22Rv1 (cell line): ENCODE data around the gene MLH3.
"Not testable (repeated sequence)": the region's sequence is repeated elsewhere in the genome, so short reads cannot be mapped to it uniquely, and the experiment has no call there.

Experiments used
- H3K27ac ChIP-seq: fragments of 450-650 bp; 2 replicates; pipeline ENCODE4 v1.5.1; 2017
- ZFX ChIP-seq: fragments of 450-650 bp; IDR thresholded peaks from 2 replicates; pipeline ENCODE4 v1.6.1; 2017; ENCODE audit warnings: antibody characterized with exemption, borderline replicate concordance
- TF ChIP-seq, protein P1 (sequence below): fragments of 450-650 bp; IDR thresholded peaks from 2 replicates; pipeline ENCODE4 v1.5.1; 2017; ENCODE audit warnings: mild to moderate bottlenecking

The MLH3 gene

DNA sequence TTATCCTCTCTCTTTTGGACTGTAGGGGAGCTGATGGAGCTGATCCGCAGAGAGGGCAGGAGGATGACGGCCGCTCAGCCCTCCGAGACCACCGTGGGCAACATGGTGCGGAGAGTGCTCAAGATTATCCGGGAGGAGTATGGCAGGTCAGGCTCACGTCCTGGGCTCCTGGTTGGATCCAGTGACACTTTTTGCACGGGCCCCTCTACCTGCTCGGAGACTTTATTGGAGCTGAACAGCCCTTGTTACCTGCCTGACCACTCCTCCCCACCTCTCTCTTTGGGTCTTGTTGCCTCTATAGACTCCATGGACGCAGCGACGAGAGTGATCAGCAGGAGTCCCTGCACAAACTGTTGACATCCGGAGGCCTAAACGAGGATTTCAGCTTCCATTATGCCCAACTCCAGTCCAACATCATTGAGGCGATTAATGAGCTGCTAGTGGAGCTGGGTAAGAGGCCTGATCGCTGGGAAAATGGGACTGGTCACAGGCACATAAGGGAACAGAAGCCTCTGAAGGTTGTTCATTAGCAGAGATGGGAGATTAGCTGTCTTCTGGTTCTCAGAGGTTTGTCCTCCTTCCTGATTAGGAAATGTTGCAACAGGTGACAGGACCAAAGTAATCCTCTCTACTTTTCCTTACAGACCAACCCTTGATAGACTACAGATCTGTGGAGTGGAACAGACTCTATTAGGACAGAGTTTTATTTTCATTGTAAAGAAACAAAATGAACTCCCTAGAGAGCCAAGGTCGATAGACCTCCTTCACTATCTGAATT lies 47.8 kb downstream of the MLH3 start:
- peak overlapping the region; percentile 70 for H3K27ac ChIP-seq
- TF ChIP-seq, protein P1, sequence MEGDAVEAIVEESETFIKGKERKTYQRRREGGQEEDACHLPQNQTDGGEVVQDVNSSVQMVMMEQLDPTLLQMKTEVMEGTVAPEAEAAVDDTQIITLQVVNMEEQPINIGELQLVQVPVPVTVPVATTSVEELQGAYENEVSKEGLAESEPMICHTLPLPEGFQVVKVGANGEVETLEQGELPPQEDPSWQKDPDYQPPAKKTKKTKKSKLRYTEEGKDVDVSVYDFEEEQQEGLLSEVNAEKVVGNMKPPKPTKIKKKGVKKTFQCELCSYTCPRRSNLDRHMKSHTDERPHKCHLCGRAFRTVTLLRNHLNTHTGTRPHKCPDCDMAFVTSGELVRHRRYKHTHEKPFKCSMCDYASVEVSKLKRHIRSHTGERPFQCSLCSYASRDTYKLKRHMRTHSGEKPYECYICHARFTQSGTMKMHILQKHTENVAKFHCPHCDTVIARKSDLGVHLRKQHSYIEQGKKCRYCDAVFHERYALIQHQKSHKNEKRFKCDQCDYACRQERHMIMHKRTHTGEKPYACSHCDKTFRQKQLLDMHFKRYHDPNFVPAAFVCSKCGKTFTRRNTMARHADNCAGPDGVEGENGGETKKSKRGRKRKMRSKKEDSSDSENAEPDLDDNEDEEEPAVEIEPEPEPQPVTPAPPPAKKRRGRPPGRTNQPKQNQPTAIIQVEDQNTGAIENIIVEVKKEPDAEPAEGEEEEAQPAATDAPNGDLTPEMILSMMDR, result no peak

DNA sequence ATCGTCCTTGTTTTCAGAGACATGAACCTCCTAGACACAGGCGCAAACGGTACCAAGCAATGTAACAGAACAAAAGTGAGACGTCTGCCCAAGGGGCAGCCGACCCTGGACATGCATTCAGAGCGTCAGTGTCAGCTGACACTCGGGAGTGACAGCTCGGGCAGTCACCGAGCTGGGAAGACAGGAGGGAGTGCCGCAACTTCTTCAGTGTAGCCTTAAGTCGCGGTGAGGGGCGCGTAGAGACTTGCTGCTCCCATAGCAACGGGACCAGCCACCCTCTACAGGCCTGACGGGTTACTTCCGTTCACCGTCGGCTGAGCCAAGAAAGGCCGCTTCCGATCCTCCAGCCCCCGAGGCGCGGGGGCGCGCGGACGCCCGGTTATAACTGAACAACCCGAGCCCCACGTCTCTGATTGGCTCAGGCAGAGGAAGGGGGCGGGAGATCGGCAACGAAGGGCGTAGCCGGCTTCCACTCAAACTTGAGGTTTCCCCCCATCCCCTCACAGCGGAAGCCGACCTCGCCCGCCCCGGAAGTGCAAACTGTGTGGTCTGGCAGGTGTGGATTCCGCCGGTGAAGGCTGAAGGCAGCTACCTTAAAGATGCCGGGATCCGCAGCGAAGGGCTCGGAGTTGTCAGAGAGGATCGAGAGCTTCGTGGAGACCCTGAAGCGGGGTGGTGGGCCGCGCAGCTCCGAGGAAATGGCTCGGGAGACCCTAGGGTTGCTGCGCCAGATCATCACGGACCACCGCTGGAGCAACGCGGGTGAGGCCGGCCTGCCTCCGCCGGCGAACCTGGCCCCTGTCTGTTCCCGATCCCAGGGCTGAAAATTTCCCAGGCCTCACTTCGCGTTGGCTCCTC lies 48.6 kb downstream of the MLH3 start, which contains the start of gene EIF2B2:
Gene EIF2B2, plus strand, starts transcription at position 530 of the 858 bp plus-strand sequence. Its CDS starts 70 bp downstream, at position 600.
- peak within 1 kb of the TSS; percentile 70 for H3K27ac ChIP-seq
- TF ChIP-seq, protein P1, result no peak
- no peak for TF ChIP-seq ZFX

DNA sequence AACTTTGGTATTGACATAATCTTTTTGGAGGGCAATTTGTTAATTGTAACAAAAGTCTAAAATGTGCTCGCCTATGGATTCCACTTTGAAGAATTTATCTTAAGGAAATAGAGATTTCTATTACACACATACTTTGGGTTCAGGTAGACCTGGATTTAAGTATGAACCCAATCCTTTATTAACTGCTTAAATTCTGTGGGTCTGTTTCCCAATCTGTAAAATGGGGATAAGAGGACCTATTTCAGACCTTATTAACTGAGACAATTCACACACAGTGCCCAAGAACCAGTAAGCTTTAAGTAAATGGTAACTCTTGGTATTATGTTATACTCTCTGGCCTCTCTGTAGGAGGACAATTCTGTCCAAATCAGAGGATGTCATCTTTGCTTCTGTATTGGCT lies 49.4 kb downstream of the MLH3 start:
- H3K27ac ChIP-seq, result peak overlapping the region; percentile 70

DNA sequence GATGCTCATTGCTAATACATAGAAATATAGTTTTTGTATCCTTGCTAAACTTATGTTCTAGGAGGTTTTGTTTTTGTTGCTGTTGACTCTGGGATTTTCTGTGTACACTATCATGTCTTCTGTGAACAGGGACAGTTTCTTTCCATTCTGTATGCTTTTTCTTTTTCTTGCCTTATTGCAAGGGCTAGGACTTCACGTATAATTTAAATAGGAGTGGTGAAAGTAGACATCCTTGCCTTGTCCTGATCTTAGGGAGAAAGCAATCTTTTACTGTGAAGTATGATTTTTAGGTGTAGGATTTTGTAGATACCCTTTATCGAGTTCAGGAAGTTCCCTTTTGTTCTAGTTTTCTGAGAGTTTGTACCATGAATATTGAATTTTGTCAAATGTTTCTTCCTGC lies 50.0 kb downstream of the MLH3 start:
- TF ChIP-seq ZFX, result no peak
- TF ChIP-seq, protein P1, result no peak
- no peak overlapping the region for H3K27ac ChIP-seq

More for the DNA sequence above, 49.4 kb downstream of the MLH3 start:
- TF ChIP-seq, protein P1, result no peak
- no peak for TF ChIP-seq ZFX

DNA sequence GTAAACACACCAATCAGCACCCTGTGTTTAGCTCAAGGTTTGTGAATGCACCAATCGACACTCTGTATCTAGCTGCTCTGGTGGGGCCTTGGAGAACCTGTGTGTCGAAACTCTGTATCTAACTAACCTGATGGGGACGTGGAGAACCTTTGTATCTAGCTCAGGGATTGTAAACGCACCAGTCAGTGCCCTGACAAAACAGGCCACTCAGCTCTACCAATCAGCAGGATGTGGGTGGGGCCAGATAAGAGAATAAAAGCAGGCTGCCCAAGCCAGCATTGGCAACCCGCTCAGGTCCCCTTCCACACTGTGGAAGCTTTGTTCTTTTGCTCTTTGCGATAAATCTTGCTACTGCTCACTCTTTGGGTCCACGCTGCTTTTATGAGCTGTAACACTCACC lies 55.5 kb downstream of the MLH3 start:
- H3K27ac ChIP-seq, result not testable (repeated sequence)

DNA sequence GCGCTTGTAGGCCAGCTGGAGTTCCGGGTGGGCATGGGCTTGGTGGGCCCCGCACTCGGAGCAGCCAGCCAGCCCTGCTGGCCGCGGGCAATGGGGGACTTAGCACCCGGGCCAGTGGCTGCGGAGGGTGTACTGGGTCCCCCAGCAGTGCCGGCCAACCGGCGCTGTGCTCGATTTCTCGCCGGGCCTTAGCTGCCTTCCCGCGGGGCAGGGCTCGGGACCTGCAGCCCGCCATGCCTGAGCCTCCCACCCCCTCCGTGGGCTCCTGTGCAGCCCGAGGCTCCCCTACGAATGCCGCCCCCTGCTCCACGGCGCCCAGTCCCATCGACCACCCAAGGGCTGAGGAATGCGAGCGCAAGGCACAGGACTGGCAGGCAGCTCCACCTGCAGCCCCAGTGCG lies 57.1 kb downstream of the MLH3 start:
- not testable (repeated sequence) for H3K27ac ChIP-seq

DNA sequence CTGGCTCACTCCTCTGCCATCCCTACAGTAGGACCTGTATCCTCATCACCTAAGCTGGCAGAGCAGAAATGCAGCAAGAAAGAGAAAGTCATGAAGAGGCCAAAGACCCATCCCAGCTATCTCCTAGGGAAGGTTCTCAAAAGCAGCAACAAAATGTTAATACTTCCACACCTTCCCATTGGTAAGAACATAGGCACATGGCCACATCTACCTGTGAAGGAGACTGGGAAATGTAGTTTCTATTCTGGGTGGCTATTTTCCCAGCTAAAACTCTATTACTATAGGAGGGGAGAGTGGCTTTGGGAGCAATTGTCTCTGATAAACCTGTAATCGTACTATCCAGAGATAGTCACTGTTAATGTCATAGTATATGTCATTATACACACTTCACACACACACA lies 62.3 kb downstream of the MLH3 start:
- H3K27ac ChIP-seq, result no peak overlapping the region
- no peak for TF ChIP-seq ZFX

DNA sequence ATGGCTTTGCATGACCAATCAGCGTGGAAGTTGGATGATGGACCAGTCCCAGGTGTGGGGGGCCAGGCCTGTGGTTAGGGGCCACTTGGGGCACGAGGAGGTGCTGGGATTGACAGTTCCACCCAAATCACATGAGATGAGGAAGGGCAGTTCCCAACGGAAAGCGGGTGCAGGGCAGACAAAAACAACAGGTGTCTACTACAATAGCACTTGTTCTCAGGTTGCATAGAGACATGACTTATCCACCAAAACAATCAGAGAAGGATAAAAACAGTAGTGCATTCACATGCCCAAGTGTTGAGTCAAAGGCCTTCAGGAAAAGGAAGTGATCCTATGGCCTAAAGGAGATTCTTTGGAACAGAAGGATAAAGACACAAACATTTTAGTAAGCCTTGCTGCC lies 63.1 kb downstream of the MLH3 start:
- no peak overlapping the region for H3K27ac ChIP-seq
- TF ChIP-seq, protein P1, result no peak
- no peak for TF ChIP-seq ZFX
